CD14-positive monocyte (primary cell): ENCODE results near the gene IGSF8. TPM values are rescaled to one million over a fixed set of nuclear protein-coding genes. Genes with fewer than 3 reads are reported as not detected.

ENCODE experiments used
- DNase-seq, 3 donors: peaks; one replicate each; pipeline ENCODE4 v3.0.0-alpha.2; 2011 to 2022
- H2AFZ ChIP-seq: 2 replicates; pipeline ENCODE4 v1.6.0; 2012; ENCODE audit warnings: mild to moderate bottlenecking, low read depth, low read length, inconsistent platforms; ENCODE audit not compliant: insufficient read depth, poor library complexity, severe bottlenecking
- H3K27ac ChIP-seq, 2 donors: 1 replicate in 1 of 2; 2 replicates in 1 of 2; pipeline ENCODE4 v1.5.1; 2012 to 2013; ENCODE audit warnings: low read length in 2 of 2, control low read depth in 1 of 2, inconsistent platforms in 1 of 2, low read depth in 1 of 2, mild to moderate bottlenecking in 1 of 2
- H3K27me3 ChIP-seq, 2 donors: one replicate each; pipeline versions ENCODE4 v1.6.0 to v1.6.1; 2011 to 2013; ENCODE audit warnings: low read length in 2 of 2; ENCODE audit not compliant: control insufficient read depth in 2 of 2, insufficient read depth in 2 of 2
- H3K36me3 ChIP-seq, 2 donors: replicated peaks in 1 of 2; 1 replicate in 1 of 2; 2 replicates in 1 of 2; pipeline versions ENCODE4 v1.5.1 to v1.6.1; 2012 to 2013; ENCODE audit warnings: low read length in 2 of 2, control low read depth in 1 of 2, inconsistent platforms in 1 of 2, mild to moderate bottlenecking in 1 of 2; ENCODE audit not compliant: insufficient read depth in 2 of 2, control insufficient read depth in 1 of 2
- H3K4me1 ChIP-seq, 2 donors: 1 replicate in 1 of 2; 2 replicates in 1 of 2; pipeline versions ENCODE4 v1.5.1 to v1.6.1; 2012 to 2013; ENCODE audit warnings: low read length in 2 of 2, control low read depth in 1 of 2, inconsistent platforms in 1 of 2, mild to moderate bottlenecking in 1 of 2, moderate library complexity in 1 of 2; ENCODE audit not compliant: insufficient read depth in 2 of 2, control insufficient read depth in 1 of 2
- H3K4me2 ChIP-seq: replicated peaks from 2 replicates; pipeline ENCODE3; 2012; ENCODE audit warnings: low read length, moderate library complexity, mild to moderate bottlenecking; ENCODE audit not compliant: poor library complexity, severe bottlenecking; ENCODE audit errors: extremely low read depth
- H3K4me3 ChIP-seq, 3 experiments: fragments of 200-600 bp in 1 of 3; sonication (generic) in 1 of 3; replicated peaks in 1 of 3; 1 replicate in 2 of 3; 2 replicates in 1 of 3; pipeline ENCODE4 v1.5.1; 2011 to 2013; ENCODE audit warnings: low read length in 3 of 3, mild to moderate bottlenecking in 3 of 3, control low read depth in 2 of 3, low read depth in 2 of 3, inconsistent platforms in 1 of 3, moderate library complexity in 1 of 3
- H3K79me2 ChIP-seq: 2 replicates; pipeline ENCODE4 v1.6.0; 2012; ENCODE audit warnings: mild to moderate bottlenecking, control low read depth, inconsistent platforms, low read length, moderate library complexity; ENCODE audit not compliant: insufficient read depth
- H3K9ac ChIP-seq: 2 replicates; pipeline ENCODE4 v1.6.0; 2017; ENCODE audit warnings: low read length, mild to moderate bottlenecking; ENCODE audit not compliant: insufficient read depth, poor library complexity, severe bottlenecking
- H3K9me3 ChIP-seq, 2 donors: replicated peaks in 1 of 2; 1 replicate in 1 of 2; 2 replicates in 1 of 2; pipeline versions ENCODE4 v1.5.1 to v1.6.1; 2012 to 2013; ENCODE audit warnings: low read length in 2 of 2, control low read depth in 1 of 2; ENCODE audit not compliant: control insufficient read depth in 1 of 2, insufficient read depth in 1 of 2
- H4K20me1 ChIP-seq: 2 replicates; pipeline ENCODE4 v1.6.0; 2012; ENCODE audit warnings: mild to moderate bottlenecking, low read length, control low read depth, moderate library complexity; ENCODE audit not compliant: insufficient read depth
- H3K27ac Mint-ChIP-seq, 7 donors: one replicate each; pipeline ENCODE4 v1.8.0; 2020; ENCODE audit warnings: mild to moderate bottlenecking in 7 of 7, mixed read lengths in 7 of 7, moderate library complexity in 6 of 7, inconsistent platforms in 2 of 7
- H3K27me3 Mint-ChIP-seq, 3 donors: one replicate each; pipeline ENCODE4 v1.8.0; 2021 to 2022; ENCODE audit warnings: low read depth in 3 of 3, mild to moderate bottlenecking in 3 of 3, mixed read lengths in 3 of 3, moderate library complexity in 3 of 3, inconsistent platforms in 1 of 3
- H3K36me3 Mint-ChIP-seq, 2 donors: one replicate each; pipeline ENCODE4 v1.8.0; 2020; ENCODE audit warnings: mixed read lengths in 2 of 2, inconsistent platforms in 1 of 2, mild to moderate bottlenecking in 1 of 2
- H3K4me1 Mint-ChIP-seq: one replicate; pipeline ENCODE4 v1.8.0; 2020; ENCODE audit warnings: mild to moderate bottlenecking, mixed read lengths
- H3K4me3 Mint-ChIP-seq, 2 donors: one replicate each; pipeline ENCODE4 v1.8.0; 2020; ENCODE audit warnings: mild to moderate bottlenecking in 2 of 2, mixed read lengths in 2 of 2, moderate library complexity in 1 of 2
- H3K9me3 Mint-ChIP-seq, 7 donors: one replicate each; pipeline ENCODE4 v1.8.0; 2020 to 2022; ENCODE audit warnings: mixed read lengths in 7 of 7, mild to moderate bottlenecking in 6 of 7, moderate library complexity in 6 of 7, inconsistent platforms in 2 of 7
- WGBS: methylation state at CpG from one replicate; pipeline ENCODE4 v1.1.5; 2013; ENCODE audit warnings: missing lambda C conversion rate; ENCODE audit not compliant: insufficient coverage; 5-methylcytosine and 5-hydroxymethylcytosine counted together
- intact Hi-C, 2 donors: fragments of 100-400 bp; cut with micrococcal nuclease; formaldehyde crosslinking; loops; one replicate each; pipeline versions ENCODE4 v1.15.0 to v1.15.1; 2023
- polyA plus RNA-seq, 3 donors: library from polyadenylated mRNA; depleted of rRNA in 1 of 3; unstranded in 2 of 3; stranded (reverse) in 1 of 3; fragments of 300-500 nt in 2 of 3; fragments of >200 nt in 1 of 3; fragmentation: Illumina TruSeq in 2 of 3; gene quantifications; 1 replicate in 2 of 3; 2 replicates in 1 of 3; pipeline ENCODE4 v1.2.3, GENCODE V29; 2012 to 2021
- TF ChIP-seq, protein P1 (sequence below): fragments of 200-600 bp; IDR thresholded peaks from one replicate; pipeline ENCODE4 v1.8.0; 2022; ENCODE audit warnings: antibody characterized with exemption, mild to moderate bottlenecking

IGSF8 gene
- polyA plus RNA-seq, 3 donors: 9.6 to 23.9 (median 10.8) TPM

DNA sequence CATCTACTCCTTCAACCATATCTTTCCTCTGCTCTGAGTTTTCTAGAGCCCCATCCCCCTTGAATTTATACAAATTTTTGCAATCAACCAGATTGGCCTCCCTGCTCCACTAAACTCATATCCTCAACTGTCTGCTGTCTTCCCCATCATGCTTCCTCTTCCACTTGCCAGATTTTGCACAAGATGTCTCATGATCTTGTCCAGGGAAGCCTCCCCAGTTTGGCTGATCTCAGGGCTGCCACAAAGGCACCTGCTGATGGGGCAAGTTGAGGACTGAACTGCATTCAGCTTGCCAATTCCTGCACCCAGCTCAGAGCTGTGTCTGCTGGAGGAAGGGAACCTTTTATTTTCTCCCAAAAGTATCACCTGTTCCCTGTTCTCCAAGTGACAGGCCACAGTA is 20.9 kb downstream of the IGSF8 start:
- Mint-ChIP-seq H3K36me3 (no peaks in the 10 kb centered on the region), H3K27ac (peak overlapping the region; percentile 44 to 84 (median 72)), H3K4me3 (peak overlapping the region in 1 of 2 donors; percentile 4), H3K4me1 (peaks cover 39% of the 10 kb centered on the region), H3K27me3 (peaks cover 12 to 29% (median 20%) of the 10 kb centered on the region in 3 donors), H3K9me3 (peaks cover 0 to 2% (median 0%) of the 10 kb centered on the region in 7 donors)
- TF ChIP-seq, protein P1, sequence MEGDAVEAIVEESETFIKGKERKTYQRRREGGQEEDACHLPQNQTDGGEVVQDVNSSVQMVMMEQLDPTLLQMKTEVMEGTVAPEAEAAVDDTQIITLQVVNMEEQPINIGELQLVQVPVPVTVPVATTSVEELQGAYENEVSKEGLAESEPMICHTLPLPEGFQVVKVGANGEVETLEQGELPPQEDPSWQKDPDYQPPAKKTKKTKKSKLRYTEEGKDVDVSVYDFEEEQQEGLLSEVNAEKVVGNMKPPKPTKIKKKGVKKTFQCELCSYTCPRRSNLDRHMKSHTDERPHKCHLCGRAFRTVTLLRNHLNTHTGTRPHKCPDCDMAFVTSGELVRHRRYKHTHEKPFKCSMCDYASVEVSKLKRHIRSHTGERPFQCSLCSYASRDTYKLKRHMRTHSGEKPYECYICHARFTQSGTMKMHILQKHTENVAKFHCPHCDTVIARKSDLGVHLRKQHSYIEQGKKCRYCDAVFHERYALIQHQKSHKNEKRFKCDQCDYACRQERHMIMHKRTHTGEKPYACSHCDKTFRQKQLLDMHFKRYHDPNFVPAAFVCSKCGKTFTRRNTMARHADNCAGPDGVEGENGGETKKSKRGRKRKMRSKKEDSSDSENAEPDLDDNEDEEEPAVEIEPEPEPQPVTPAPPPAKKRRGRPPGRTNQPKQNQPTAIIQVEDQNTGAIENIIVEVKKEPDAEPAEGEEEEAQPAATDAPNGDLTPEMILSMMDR: no peak
- no peaks in the 10 kb centered on the region for H3K9me3 ChIP-seq
- H4K20me1 ChIP-seq: no peaks in the 10 kb centered on the region
- H3K4me1 ChIP-seq: peaks cover 44 to 47% of the 10 kb centered on the region in 2 donors
- H3K4me3 ChIP-seq: no peak overlapping the region
- intact Hi-C loops: no loop called here
- no peak overlapping the region for H3K4me2 ChIP-seq
- H3K9ac ChIP-seq: no peak overlapping the region
- no peak overlapping the region for H2AFZ ChIP-seq
- peak overlapping the region; percentile 57 to 59 for H3K27ac ChIP-seq
- peak; percentile 35 to 69 (median 50) for DNase-seq
- H3K79me2 ChIP-seq: no peaks in the 10 kb centered on the region
- peaks cover 16 to 31% of the 10 kb centered on the region in 2 donors for H3K27me3 ChIP-seq
- no peaks in the 10 kb centered on the region for H3K36me3 ChIP-seq

DNA sequence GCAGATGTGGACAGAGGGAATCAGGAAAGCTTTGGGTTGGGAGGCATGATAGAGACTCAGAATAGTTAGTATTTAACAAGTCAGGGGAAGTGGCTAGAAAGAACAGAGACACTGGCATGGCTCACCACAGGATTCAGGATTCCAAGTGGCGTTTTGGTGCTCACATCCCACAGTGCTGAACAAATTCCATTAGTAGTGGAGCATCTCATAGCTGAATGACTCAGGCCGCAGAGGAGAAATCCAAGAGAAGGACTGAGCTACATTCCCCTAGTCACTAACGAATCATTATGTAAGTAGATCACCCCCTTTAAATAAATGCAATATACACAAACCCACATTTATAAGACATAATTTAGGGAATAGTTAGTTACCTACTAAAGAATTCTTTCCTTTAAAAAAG is 22.1 kb downstream of the IGSF8 start:
- no peak for DNase-seq
- Histone ChIP-seq H3K27ac (peak overlapping the region; percentile 60 to 72), H3K4me1 (peaks cover 44 to 49% of the 10 kb centered on the region in 2 donors), H3K9ac (no peak overlapping the region), H3K9me3 (no peaks in the 10 kb centered on the region), H3K4me2 (peak overlapping the region; percentile 38), H3K79me2 (no peaks in the 10 kb centered on the region), H3K36me3 (no peaks in the 10 kb centered on the region), H3K27me3 (peaks cover 16 to 24% of the 10 kb centered on the region in 2 donors), H2AFZ (no peak overlapping the region), H3K4me3 (peak overlapping the region in 1 of 3 experiments; percentile 29), H4K20me1 (no peaks in the 10 kb centered on the region)
- Mint-ChIP-seq H3K36me3 (peaks cover 0 to 7% of the 10 kb centered on the region in 2 donors), H3K27ac (peak overlapping the region; percentile 16 to 88 (median 82)), H3K9me3 (peaks cover 0 to 2% (median 0%) of the 10 kb centered on the region in 7 donors), H3K4me1 (peaks cover 37% of the 10 kb centered on the region), H3K27me3 (peaks cover 16 to 25% (median 21%) of the 10 kb centered on the region in 3 donors), H3K4me3 (peak overlapping the region in 1 of 2 donors; percentile 58)
- 86% methylated on average over 1 of the region's 3 CpGs for WGBS
- TF ChIP-seq, protein P1: no peak
- intact Hi-C loops: no loop called here
